ENCODE measurements around the gene YTHDF1. TPM values are rescaled to one million over a fixed set of nuclear protein-coding genes. Genes with fewer than 3 reads are reported as not detected.

The YTHDF1 gene
- polyA plus RNA-seq, 1 donor from 2014 or later, result 36.9 TPM

DNA sequence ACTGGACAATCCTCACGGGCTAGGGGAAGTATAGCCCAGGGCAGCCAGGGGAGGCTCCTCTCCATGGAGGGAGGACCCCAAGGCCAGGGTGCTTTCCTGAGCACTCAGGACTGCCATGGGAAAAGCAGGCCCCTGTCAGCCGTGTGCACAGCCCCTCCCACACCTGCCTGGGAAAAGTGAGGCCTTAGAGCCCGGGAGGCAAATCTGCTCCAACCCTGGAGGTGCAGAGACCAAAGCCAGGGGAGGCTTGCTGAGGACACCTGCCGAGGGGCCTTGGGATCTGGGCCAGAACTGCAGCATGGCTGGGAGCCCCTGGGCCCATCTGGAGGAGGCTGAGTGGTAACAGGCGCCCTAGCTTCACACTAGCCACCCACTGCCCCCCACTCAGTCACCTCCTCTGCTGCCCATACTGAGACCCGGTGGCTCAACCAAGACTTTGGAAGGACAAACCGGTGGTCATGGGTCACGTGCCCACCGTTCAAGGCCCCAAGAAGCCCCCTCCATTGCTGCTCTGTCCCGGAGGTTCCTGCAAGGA, 55.2 kb downstream of the YTHDF1 start:
- H3K27ac ChIP-seq (ENCODE audit: low read length), result no peak overlapping the region
- H3K27me3 ChIP-seq (ENCODE audit: insufficient read depth, low read depth, low read length), result no peaks in the 10 kb centered on the region
- TF ChIP-seq EP300 (conservative IDR thresholded peaks at IDR 0.05; ENCODE audit: poor library complexity, severe bottlenecking) (no peak), EZH2 (IDR thresholded peaks at IDR 0.05; ENCODE audit: borderline replicate concordance, insufficient read depth, low read length, poor library complexity, severe bottlenecking) (no peak), TAF1 (IDR thresholded peaks at IDR 0.05; ENCODE audit: low read depth) (no peak), SMC3 (conservative IDR thresholded peaks at IDR 0.05; ENCODE audit: poor library complexity) (no peak), MXI1 (conservative IDR thresholded peaks at IDR 0.05; ENCODE audit: poor library complexity, severe bottlenecking) (no peak), RAD21 (conservative IDR thresholded peaks at IDR 0.05) (no peak), POLR2AphosphoS5 (IDR thresholded peaks at IDR 0.05) (no peak)
- TF ChIP-seq, protein P1, sequence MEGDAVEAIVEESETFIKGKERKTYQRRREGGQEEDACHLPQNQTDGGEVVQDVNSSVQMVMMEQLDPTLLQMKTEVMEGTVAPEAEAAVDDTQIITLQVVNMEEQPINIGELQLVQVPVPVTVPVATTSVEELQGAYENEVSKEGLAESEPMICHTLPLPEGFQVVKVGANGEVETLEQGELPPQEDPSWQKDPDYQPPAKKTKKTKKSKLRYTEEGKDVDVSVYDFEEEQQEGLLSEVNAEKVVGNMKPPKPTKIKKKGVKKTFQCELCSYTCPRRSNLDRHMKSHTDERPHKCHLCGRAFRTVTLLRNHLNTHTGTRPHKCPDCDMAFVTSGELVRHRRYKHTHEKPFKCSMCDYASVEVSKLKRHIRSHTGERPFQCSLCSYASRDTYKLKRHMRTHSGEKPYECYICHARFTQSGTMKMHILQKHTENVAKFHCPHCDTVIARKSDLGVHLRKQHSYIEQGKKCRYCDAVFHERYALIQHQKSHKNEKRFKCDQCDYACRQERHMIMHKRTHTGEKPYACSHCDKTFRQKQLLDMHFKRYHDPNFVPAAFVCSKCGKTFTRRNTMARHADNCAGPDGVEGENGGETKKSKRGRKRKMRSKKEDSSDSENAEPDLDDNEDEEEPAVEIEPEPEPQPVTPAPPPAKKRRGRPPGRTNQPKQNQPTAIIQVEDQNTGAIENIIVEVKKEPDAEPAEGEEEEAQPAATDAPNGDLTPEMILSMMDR (IDR thresholded peaks at IDR 0.05; ENCODE audit: poor library complexity, severe bottlenecking), result no peak
- TF ChIP-seq, protein P2, sequence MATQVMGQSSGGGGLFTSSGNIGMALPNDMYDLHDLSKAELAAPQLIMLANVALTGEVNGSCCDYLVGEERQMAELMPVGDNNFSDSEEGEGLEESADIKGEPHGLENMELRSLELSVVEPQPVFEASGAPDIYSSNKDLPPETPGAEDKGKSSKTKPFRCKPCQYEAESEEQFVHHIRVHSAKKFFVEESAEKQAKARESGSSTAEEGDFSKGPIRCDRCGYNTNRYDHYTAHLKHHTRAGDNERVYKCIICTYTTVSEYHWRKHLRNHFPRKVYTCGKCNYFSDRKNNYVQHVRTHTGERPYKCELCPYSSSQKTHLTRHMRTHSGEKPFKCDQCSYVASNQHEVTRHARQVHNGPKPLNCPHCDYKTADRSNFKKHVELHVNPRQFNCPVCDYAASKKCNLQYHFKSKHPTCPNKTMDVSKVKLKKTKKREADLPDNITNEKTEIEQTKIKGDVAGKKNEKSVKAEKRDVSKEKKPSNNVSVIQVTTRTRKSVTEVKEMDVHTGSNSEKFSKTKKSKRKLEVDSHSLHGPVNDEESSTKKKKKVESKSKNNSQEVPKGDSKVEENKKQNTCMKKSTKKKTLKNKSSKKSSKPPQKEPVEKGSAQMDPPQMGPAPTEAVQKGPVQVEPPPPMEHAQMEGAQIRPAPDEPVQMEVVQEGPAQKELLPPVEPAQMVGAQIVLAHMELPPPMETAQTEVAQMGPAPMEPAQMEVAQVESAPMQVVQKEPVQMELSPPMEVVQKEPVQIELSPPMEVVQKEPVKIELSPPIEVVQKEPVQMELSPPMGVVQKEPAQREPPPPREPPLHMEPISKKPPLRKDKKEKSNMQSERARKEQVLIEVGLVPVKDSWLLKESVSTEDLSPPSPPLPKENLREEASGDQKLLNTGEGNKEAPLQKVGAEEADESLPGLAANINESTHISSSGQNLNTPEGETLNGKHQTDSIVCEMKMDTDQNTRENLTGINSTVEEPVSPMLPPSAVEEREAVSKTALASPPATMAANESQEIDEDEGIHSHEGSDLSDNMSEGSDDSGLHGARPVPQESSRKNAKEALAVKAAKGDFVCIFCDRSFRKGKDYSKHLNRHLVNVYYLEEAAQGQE (IDR thresholded peaks at IDR 0.05; ENCODE audit: borderline replicate concordance), result no peak
- H3K4me2 ChIP-seq (ENCODE audit: low read length), result no peak overlapping the region
- H3K36me3 ChIP-seq (ENCODE audit: insufficient read depth, low read length), result no peaks in the 10 kb centered on the region
- no peaks in the 10 kb centered on the region for H4K20me1 ChIP-seq (ENCODE audit: insufficient read depth)
- H3K9me3 ChIP-seq (ENCODE audit: low read length), result no peaks in the 10 kb centered on the region
- no peak overlapping the region for H2AFZ ChIP-seq (ENCODE audit: low read depth, low read length)
- no peaks in the 10 kb centered on the region for H3F3A ChIP-seq (ENCODE audit: insufficient read depth, low read length, poor library complexity, severe bottlenecking)
- no peak overlapping the region for H3K4me3 ChIP-seq (ENCODE audit: low read length)
- H3K9me2 ChIP-seq (ENCODE audit: insufficient read depth, low read length), result no peaks in the 10 kb centered on the region
- no peak overlapping the region for H3K9ac ChIP-seq (ENCODE audit: low read length)
- no peaks in the 10 kb centered on the region for H3K79me2 ChIP-seq (replicated peaks; ENCODE audit: insufficient read depth, low read length)

DNA sequence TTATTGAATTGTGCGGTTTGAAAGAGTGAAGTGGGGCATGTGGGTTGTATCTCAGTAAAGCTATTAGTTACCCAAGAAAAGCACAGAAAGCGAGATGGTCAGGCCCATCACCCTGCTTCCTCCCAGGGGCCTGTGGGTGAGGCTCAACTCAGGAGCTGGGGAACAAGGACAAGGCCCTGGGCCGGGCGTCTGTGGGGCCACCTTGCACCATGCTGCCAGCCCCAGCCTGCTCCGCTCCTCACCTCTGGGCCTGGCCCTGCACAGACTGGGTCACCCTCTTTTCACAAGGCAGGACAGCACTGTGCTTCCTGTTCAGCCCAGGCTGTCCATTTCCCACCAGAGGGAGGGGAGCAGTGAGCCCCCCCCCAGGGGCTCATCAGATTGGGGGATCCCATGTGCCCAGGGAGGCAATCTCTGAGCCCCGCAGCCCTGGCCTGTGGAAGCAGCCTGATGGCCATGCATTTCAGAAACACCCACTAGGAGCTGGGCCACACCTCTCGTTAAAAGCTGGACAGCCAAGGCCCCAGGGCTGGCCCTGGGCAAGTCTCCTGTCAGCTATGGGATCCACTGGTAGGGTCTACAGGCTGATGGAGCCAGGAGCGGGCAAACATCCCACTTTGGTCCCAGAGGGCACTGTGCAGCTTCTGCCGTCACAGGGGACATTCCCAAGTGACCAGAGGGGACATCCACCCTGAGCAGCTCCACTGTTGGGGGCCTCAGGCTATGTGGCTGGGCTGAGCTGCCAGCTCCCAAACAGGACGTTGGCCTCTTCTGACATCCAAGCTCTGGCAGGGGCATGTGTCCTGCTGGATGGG, 55.9 kb downstream of the YTHDF1 start:
- Histone ChIP-seq H3K9me2 (ENCODE audit: insufficient read depth, low read length) (no peaks in the 10 kb centered on the region), H4K20me1 (ENCODE audit: insufficient read depth) (no peaks in the 10 kb centered on the region), H3K9ac (ENCODE audit: low read length) (no peak overlapping the region), H3K4me2 (ENCODE audit: low read length) (no peak overlapping the region), H3K9me3 (ENCODE audit: low read length) (no peaks in the 10 kb centered on the region), H3F3A (ENCODE audit: insufficient read depth, low read length, poor library complexity, severe bottlenecking) (no peaks in the 10 kb centered on the region), H3K27ac (ENCODE audit: low read length) (no peak overlapping the region), H3K4me3 (ENCODE audit: low read length) (no peak overlapping the region), H3K27me3 (ENCODE audit: insufficient read depth, low read depth, low read length) (no peaks in the 10 kb centered on the region), H2AFZ (ENCODE audit: low read depth, low read length) (no peak overlapping the region), H3K36me3 (ENCODE audit: insufficient read depth, low read length) (no peaks in the 10 kb centered on the region), H3K79me2 (replicated peaks; ENCODE audit: insufficient read depth, low read length) (no peaks in the 10 kb centered on the region)
- TF ChIP-seq EZH2 (IDR thresholded peaks at IDR 0.05; ENCODE audit: borderline replicate concordance, insufficient read depth, low read length, poor library complexity, severe bottlenecking), result no peak
- TF ChIP-seq EP300 (conservative IDR thresholded peaks at IDR 0.05; ENCODE audit: poor library complexity, severe bottlenecking), result no peak
- TF ChIP-seq RAD21 (conservative IDR thresholded peaks at IDR 0.05), result no peak
- no peak for TF ChIP-seq SMC3 (conservative IDR thresholded peaks at IDR 0.05; ENCODE audit: poor library complexity)
- TF ChIP-seq POLR2AphosphoS5 (IDR thresholded peaks at IDR 0.05), result no peak
- no peak for TF ChIP-seq TAF1 (IDR thresholded peaks at IDR 0.05; ENCODE audit: low read depth)
- TF ChIP-seq MXI1 (conservative IDR thresholded peaks at IDR 0.05; ENCODE audit: poor library complexity, severe bottlenecking), result no peak
- TF ChIP-seq, protein P1 (IDR thresholded peaks at IDR 0.05; ENCODE audit: poor library complexity, severe bottlenecking), result no peak
- TF ChIP-seq, protein P2 (IDR thresholded peaks at IDR 0.05; ENCODE audit: borderline replicate concordance), result no peak

Data from neural cell (in vitro differentiated cells).